ENCODE measurements around the gene CTIF.

The CTIF gene

GRCh38 chr18:48709371-48710062, 170.7 kb downstream of the CTIF start:
- H3K36me3 ChIP-seq (ENCODE audit: low read depth) = no peaks in the 10 kb centered on the region; the same call in 1 of the 2 replicates
- no peak for ATAC-seq (ENCODE audit: low read depth)
- no peak overlapping the region for H3K4me3 ChIP-seq (ENCODE audit: severe bottlenecking)
- H3K27me3 ChIP-seq (ENCODE audit: insufficient read depth, poor library complexity, severe bottlenecking) = no peaks in the 10 kb centered on the region
- H3K27ac ChIP-seq (ENCODE audit: poor library complexity, severe bottlenecking) = no peak overlapping the region
- no peak for DNase-seq (ENCODE audit: low spot score)
- no peaks in the 10 kb centered on the region for H3K4me1 ChIP-seq (ENCODE audit: insufficient read depth, poor library complexity, severe bottlenecking)
- no peaks in the 10 kb centered on the region for H3K9me3 ChIP-seq (ENCODE audit: severe bottlenecking)
- TF ChIP-seq CTCF (IDR thresholded peaks at IDR 0.05; ENCODE audit: poor library complexity, severe bottlenecking) = no peak

- no peak for DNase-seq (ENCODE audit: low spot score)
- Histone ChIP-seq H3K36me3 (ENCODE audit: low read depth) (no peaks in the 10 kb centered on the region; the same call in 1 of the 2 replicates), H3K4me3 (ENCODE audit: severe bottlenecking) (no peak overlapping the region), H3K9me3 (ENCODE audit: severe bottlenecking) (no peaks in the 10 kb centered on the region), H3K4me1 (ENCODE audit: insufficient read depth, poor library complexity, severe bottlenecking) (no peaks in the 10 kb centered on the region), H3K27ac (ENCODE audit: poor library complexity, severe bottlenecking) (no peak overlapping the region), H3K27me3 (ENCODE audit: insufficient read depth, poor library complexity, severe bottlenecking) (no peaks in the 10 kb centered on the region)
- peak; percentile 29 for TF ChIP-seq CTCF (IDR thresholded peaks at IDR 0.05; ENCODE audit: poor library complexity, severe bottlenecking)
- ATAC-seq (ENCODE audit: low read depth) = no peak
These were observed 173.0 kb downstream of the CTIF start for GRCh38 chr18:48711651-48712486.

- H3K4me1 ChIP-seq (ENCODE audit: insufficient read depth, poor library complexity, severe bottlenecking) = no peaks in the 10 kb centered on the region
- no peak overlapping the region for H3K4me3 ChIP-seq (ENCODE audit: severe bottlenecking)
- H3K27me3 ChIP-seq (ENCODE audit: insufficient read depth, poor library complexity, severe bottlenecking) = no peaks in the 10 kb centered on the region
- TF ChIP-seq CTCF (IDR thresholded peaks at IDR 0.05; ENCODE audit: poor library complexity, severe bottlenecking) = no peak
- no peak for ATAC-seq (ENCODE audit: low read depth)
- no peaks in the 10 kb centered on the region for H3K36me3 ChIP-seq (ENCODE audit: low read depth)
- no peak overlapping the region for H3K27ac ChIP-seq (ENCODE audit: poor library complexity, severe bottlenecking)
- no peaks in the 10 kb centered on the region for H3K9me3 ChIP-seq (ENCODE audit: severe bottlenecking)
- no peak for DNase-seq (ENCODE audit: low spot score)
These were observed 174.5 kb downstream of the CTIF start for GRCh38 chr18:48713309-48713708.

- no peak for ATAC-seq (ENCODE audit: low read depth)
- no peaks in the 10 kb centered on the region for H3K36me3 ChIP-seq (ENCODE audit: low read depth)
- H3K27ac ChIP-seq (ENCODE audit: poor library complexity, severe bottlenecking) = no peak overlapping the region
- no peak overlapping the region for H3K4me3 ChIP-seq (ENCODE audit: severe bottlenecking)
- no peak for DNase-seq (ENCODE audit: low spot score)
- no peaks in the 10 kb centered on the region for H3K27me3 ChIP-seq (ENCODE audit: insufficient read depth, poor library complexity, severe bottlenecking)
- TF ChIP-seq CTCF (IDR thresholded peaks at IDR 0.05; ENCODE audit: poor library complexity, severe bottlenecking) = no peak
- no peaks in the 10 kb centered on the region for H3K4me1 ChIP-seq (ENCODE audit: insufficient read depth, poor library complexity, severe bottlenecking)
- no peaks in the 10 kb centered on the region for H3K9me3 ChIP-seq (ENCODE audit: severe bottlenecking)
These were observed 176.0 kb downstream of the CTIF start for GRCh38 chr18:48714873-48715272.
